GM12878 (cell line): ENCODE data around the gene SERINC5. TPM values are rescaled to one million over a fixed set of nuclear protein-coding genes. Genes with fewer than 3 reads are reported as not detected.

Experiments used
- ATAC-seq: fragments of 200-7000 bp; cut with Tn5 transposase; 3 replicates; pipeline ENCODE4 v1.9.1; 2020; ENCODE audit warnings: mild to moderate bottlenecking, moderate library complexity
- BruUV-seq: library from RNA; stranded (reverse); fragments of 400-500 nt; replicated peaks from 2 replicates; lab custom pipeline; 2021; lab: Mats Ljungman, UMichigan
- CTCF ChIA-PET: fragments of 300-600 bp; sonication (Branson Sonifier 250); formaldehyde crosslinking; extraction: SDS; loops from one replicate; lab custom pipeline; 2021; ENCODE audit warnings: inconsistent platforms; lab: Yijun Ruan, JAX
- POLR2A ChIA-PET: fragments of 350-600 bp; formaldehyde crosslinking; extraction: SDS; loops from one replicate; lab custom pipeline; 2021; ENCODE audit warnings: inconsistent platforms; lab: Charles Lee
- RAD21 ChIA-PET: fragments of 300-600 bp; sonication (Branson Sonifier 250); formaldehyde crosslinking; loops from one replicate; lab custom pipeline; 2023; ENCODE audit warnings: antibody characterized with exemption; ENCODE audit not compliant: unreplicated experiment; lab: Charles Lee
- SMC1A ChIA-PET: fragments of 300-600 bp; sonication (Branson Sonifier 250); formaldehyde crosslinking; loops from one replicate; lab custom pipeline; 2023; ENCODE audit not compliant: unreplicated experiment, uncharacterized antibody; lab: Charles Lee
- DNase-seq: peaks from one replicate; pipeline ENCODE4 v3.0.0-alpha.2; 2011; ENCODE audit warnings: low read depth, low spot score
- FAIRE-seq: peaks from 3 replicates; lab custom pipeline; 2011; peaks lifted over from hg19 to GRCh38; lab: Jason Lieb, UNC
- H2AFZ ChIP-seq: 2 replicates; pipeline ENCODE4 v1.6.0; 2011; ENCODE audit warnings: low read depth, low read length, control low read depth; ENCODE audit not compliant: control insufficient read depth
- H3K27ac ChIP-seq: 2 replicates; pipeline ENCODE4 v1.5.1; 2011; ENCODE audit warnings: control low read depth; ENCODE audit not compliant: control insufficient read depth, insufficient read depth
- H3K27me3 ChIP-seq, 2 experiments: replicated peaks in 1 of 2; 2 replicates each; pipeline versions ENCODE4 v1.6.0 to v1.6.1; 2011; ENCODE audit warnings: low read length in 1 of 2; ENCODE audit not compliant: control insufficient read depth in 2 of 2, insufficient read depth in 2 of 2
- H3K36me3 ChIP-seq, 2 experiments: 2 replicates each; pipeline ENCODE4 v1.5.1; 2011; ENCODE audit warnings: low read length in 1 of 2; ENCODE audit not compliant: control insufficient read depth in 2 of 2, insufficient read depth in 2 of 2
- H3K4me1 ChIP-seq: 2 replicates; pipeline ENCODE4 v1.6.1; 2011; ENCODE audit warnings: mild to moderate bottlenecking, low read length, moderate library complexity, mixed read lengths; ENCODE audit not compliant: control insufficient read depth, insufficient read depth
- H3K4me2 ChIP-seq: 2 replicates; pipeline ENCODE4 v1.6.0; 2011; ENCODE audit warnings: control low read depth; ENCODE audit not compliant: control insufficient read depth, insufficient read depth
- H3K4me3 ChIP-seq: fragments of 200-600 bp; sonication (generic); 2 replicates; pipeline ENCODE4 v1.5.1; 2016
- H3K79me2 ChIP-seq: 2 replicates; pipeline ENCODE4 v1.6.0; 2011; ENCODE audit warnings: low read length; ENCODE audit not compliant: control insufficient read depth, insufficient read depth
- H3K9ac ChIP-seq: 2 replicates; pipeline ENCODE4 v1.8.0; 2011; ENCODE audit warnings: low read length, control low read depth, mixed read lengths; ENCODE audit not compliant: control insufficient read depth, insufficient read depth
- H3K9me3 ChIP-seq: replicated peaks from 3 replicates; pipeline ENCODE4 v1.5.1; 2011; ENCODE audit warnings: mild to moderate bottlenecking, low read length; ENCODE audit not compliant: control insufficient read depth, insufficient read depth
- H4K20me1 ChIP-seq: 2 replicates; pipeline ENCODE4 v1.6.0; 2011; ENCODE audit not compliant: control insufficient read depth, insufficient read depth
- EZH2 ChIP-seq: IDR thresholded peaks from 2 replicates; pipeline ENCODE4 v1.6.1; 2012; ENCODE audit warnings: low read depth, mild to moderate bottlenecking, control low read depth, inconsistent platforms, low read length, borderline replicate concordance; ENCODE audit not compliant: control insufficient read depth
- KAT2A ChIP-seq: conservative IDR thresholded peaks from 2 replicates; pipeline ENCODE4 v1.6.1; 2011; ENCODE audit warnings: low read depth, low read length; ENCODE audit not compliant: control insufficient read depth
- PAX5 ChIP-seq: IDR thresholded peaks from 2 replicates; pipeline ENCODE4 v1.6.1; 2011; ENCODE audit warnings: low read depth, low read length, borderline replicate concordance
- TCF3 ChIP-seq: IDR thresholded peaks from 2 replicates; pipeline ENCODE4 v1.6.1; 2012; ENCODE audit warnings: low read depth, mild to moderate bottlenecking, low read length, borderline replicate concordance; ENCODE audit not compliant: insufficient read depth
- ZNF207 ChIP-seq: fragments of 450-650 bp; IDR thresholded peaks from 2 replicates; pipeline ENCODE4 v1.6.1; 2014; ENCODE audit warnings: antibody characterized with exemption, mild to moderate bottlenecking, borderline replicate concordance
- WGBS: methylation state at CpG from one replicate; pipeline ENCODE4 v1.1.6; 2016; ENCODE audit warnings: low lambda C conversion rate; ENCODE audit not compliant: insufficient replicate concordance, insufficient coverage; ENCODE audit errors: missing lambda C conversion rate; 5-methylcytosine and 5-hydroxymethylcytosine counted together
- in situ Hi-C: fragments of 300-500 bp; cut with MboI; formaldehyde crosslinking; loops from 9 replicates; pipeline ENCODE4 v1.14.3; 2018; ENCODE audit warnings: mixed read lengths
- intact Hi-C: fragments of 100-400 bp; cut with micrococcal nuclease; formaldehyde crosslinking; loops from one replicate; pipeline ENCODE4 v1.14.2; 2022; ENCODE audit not compliant: unreplicated experiment
- polyA plus RNA-seq, 11 experiments: library from polyadenylated mRNA; depleted of rRNA in 4 of 11; unstranded in 6 of 11; stranded (reverse) in 5 of 11; fragments of >200 nt; fragmentation: Nextera tagmentation in 4 of 11; fragmentation: Illumina TruSeq in 1 of 11; extraction: Ambion mirVana in 4 of 11; extraction: Trizol in 1 of 11; gene quantifications; 1 replicate in 1 of 11; 2 replicates in 10 of 11; pipeline versions ENCODE4 v1.2.1 to v1.2.3, GENCODE V29; 2011 to 2016; ENCODE audit warnings: inconsistent platforms in 2 of 11, missing spikeins in 2 of 11, low read depth in 1 of 11
- total RNA-seq, 4 experiments: library from RNA; depleted of rRNA in 3 of 4; stranded (reverse); fragments of >200 nt in 3 of 4; fragmentation: Illumina TruSeq in 1 of 4; extraction: Trizol in 1 of 4; gene quantifications; 2 replicates each; pipeline versions ENCODE4 v1.2.1 to v1.2.3, GENCODE V29; 2013 to 2021
- TF ChIP-seq, protein P1 (sequence below): fragments of 450-650 bp; IDR thresholded peaks from 2 replicates; pipeline ENCODE4 v1.6.1; 2017; ENCODE audit warnings: low read depth, mild to moderate bottlenecking, moderate library complexity

SERINC5 gene
- total and polyA plus RNA-seq, 10 of the 15 experiments (the other 5 are each of a cell fraction or from before 2014, with no cell fraction given) = 0.66 to 7.0 (median 2.8) TPM

DNA sequence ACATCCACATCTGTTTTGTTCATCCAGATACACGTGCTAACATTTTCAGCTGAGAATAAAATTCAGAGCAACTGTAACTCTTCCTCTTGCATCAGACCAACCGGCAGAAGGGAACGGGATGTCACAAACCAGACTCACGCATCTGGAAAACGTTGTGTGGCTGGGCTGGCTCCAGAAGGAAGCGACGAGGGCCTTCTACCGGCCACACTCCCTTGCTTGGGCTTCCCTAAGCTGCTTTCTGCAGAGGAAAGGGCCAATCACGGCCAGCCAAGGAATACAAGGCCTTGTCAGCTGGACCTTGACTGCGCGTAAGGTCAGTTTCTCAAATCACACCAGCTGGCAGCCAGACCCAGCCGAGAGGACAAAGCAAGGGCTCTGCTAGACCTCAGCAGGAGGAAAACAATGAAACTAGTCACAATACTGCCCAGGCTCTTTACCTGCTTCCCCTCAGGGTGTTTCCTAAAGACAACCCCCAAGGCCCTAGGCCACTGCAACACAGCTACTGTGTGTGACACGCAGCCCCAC is 114.6 kb downstream of the SERINC5 start (continued):
- no peak for TF ChIP-seq TCF3
- TF ChIP-seq PAX5 = no peak
- TF ChIP-seq ZNF207 = no peak
- TF ChIP-seq, protein P1, sequence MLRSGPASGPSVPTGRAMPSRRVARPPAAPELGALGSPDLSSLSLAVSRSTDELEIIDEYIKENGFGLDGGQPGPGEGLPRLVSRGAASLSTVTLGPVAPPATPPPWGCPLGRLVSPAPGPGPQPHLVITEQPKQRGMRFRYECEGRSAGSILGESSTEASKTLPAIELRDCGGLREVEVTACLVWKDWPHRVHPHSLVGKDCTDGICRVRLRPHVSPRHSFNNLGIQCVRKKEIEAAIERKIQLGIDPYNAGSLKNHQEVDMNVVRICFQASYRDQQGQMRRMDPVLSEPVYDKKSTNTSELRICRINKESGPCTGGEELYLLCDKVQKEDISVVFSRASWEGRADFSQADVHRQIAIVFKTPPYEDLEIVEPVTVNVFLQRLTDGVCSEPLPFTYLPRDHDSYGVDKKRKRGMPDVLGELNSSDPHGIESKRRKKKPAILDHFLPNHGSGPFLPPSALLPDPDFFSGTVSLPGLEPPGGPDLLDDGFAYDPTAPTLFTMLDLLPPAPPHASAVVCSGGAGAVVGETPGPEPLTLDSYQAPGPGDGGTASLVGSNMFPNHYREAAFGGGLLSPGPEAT = no peak
- TF ChIP-seq, all 136 proteins: peak for 0

DNA sequence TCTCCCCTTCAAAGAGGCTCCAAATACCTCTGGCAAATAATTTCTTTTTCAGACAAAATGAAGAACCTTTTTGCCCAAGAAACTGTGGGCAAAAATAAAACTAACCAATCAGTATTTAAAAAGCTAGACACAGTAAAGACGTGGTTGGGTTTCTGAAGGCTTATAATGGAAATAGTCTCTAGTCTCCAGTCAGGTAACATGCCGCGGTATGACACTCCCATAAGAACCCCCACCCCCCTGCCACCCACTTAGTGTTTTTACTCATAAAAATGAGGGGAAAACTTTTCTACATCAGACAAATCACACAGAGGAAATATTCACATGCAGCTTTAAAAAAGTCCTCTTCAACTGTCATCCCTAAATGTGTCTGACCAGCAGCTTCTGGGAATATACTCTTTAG is 115.4 kb downstream of the SERINC5 start:
- CTCF ChIA-PET = interaction anchor here (0.7 to 4.6 kb wide), 6 partner anchors 8 to 49 kb away, joined by 3 to 26 read pairs (median 4); no protein-coding TSS in a partner anchor

More for the DNA sequence above, 115.4 kb downstream of the SERINC5 start:
- Histone ChIP-seq H3K36me3 (no peaks in the 10 kb centered on the region), H3K27me3 (no peaks in the 10 kb centered on the region), H3K4me1 (peaks cover 38% of the 10 kb centered on the region), H2AFZ (no peak overlapping the region)
- ATAC-seq = no peak
- in situ Hi-C loops = no loop called here
- TF ChIP-seq KAT2A (no peak), EZH2 (no peak)
- TF ChIP-seq, all 136 proteins: peak for 0
- Histone ChIP-seq H3K79me2 (no peaks in the 10 kb centered on the region), H3K27ac (no peak overlapping the region), H3K9ac (no peak overlapping the region), H4K20me1 (no peaks in the 10 kb centered on the region), H3K4me3 (no peak overlapping the region), H3K4me2 (no peak overlapping the region), H3K9me3 (no peaks in the 10 kb centered on the region)
- RAD21 ChIA-PET = interaction anchor here (0.9 to 5.6 kb wide), 5 partner anchors 8 to 139 kb away, joined by 3 to 41 read pairs (median 10); no protein-coding TSS in a partner anchor
- WGBS = 67% methylated on average over 3 of the region's 3 CpGs
- POLR2A ChIA-PET = interaction anchor here (0.6 to 3.2 kb wide), 3 partner anchors 11 to 17 kb away, joined by 3 to 11 read pairs (median 6); no protein-coding TSS in a partner anchor
- DNase-seq (no peak), FAIRE-seq (no peak)
- SMC1A ChIA-PET = interaction anchor here (0.9 to 5.5 kb wide), 9 partner anchors 9 to 126 kb away, joined by 3 to 56 read pairs (median 4); partner anchors contain the start of gene SERINC5
- BruUV-seq = no TSS peak
- intact Hi-C loops = no loop called here
